Measurements from ENCODE around the gene LAIR1. TPM values are rescaled to one million over a fixed set of nuclear protein-coding genes. Genes with fewer than 3 reads are reported as not detected.
A peak's percentile ranks its signal among the peaks of the same experiment; 100 is the strongest.

The LAIR1 gene
- total RNA-seq, 1 donor from 2014 or later = 30.5 TPM

GRCh38 chr19:54319892-54320670 lies 44.6 kb downstream of the LAIR1 start:
- Mint-ChIP-seq H3K27ac (peak overlapping the region; percentile 19), H3K9me3 (no peaks in the 10 kb centered on the region), H3K36me3 (ENCODE audit: low read depth) (no peaks in the 10 kb centered on the region), H3K27me3 (no peaks in the 10 kb centered on the region), H3K4me3 (no peak overlapping the region), H3K4me1 (peaks cover 42% of the 10 kb centered on the region)
- POLR2A ChIA-PET = interaction anchor here (0.5 to 1.9 kb wide), 3 partner anchors 31 to 142 kb away, joined by 4 to 10 read pairs (median 4); no protein-coding TSS in a partner anchor
- ATAC-seq (ENCODE audit: low read depth) (no peak), DNase-seq (no peak)
- no peak for TF ChIP-seq CTCF (IDR thresholded peaks at IDR 0.05)
- CTCF ChIA-PET = interaction anchor here (1.4 to 2.7 kb wide), 2 partner anchors 36 to 71 kb away, joined by 4 to 12 read pairs; no protein-coding TSS in a partner anchor
- intact Hi-C loops (cut with micrococcal nuclease) = loop anchor here (5.0 kb wide), 1 partner anchor 38 kb away; the partner anchor contains the start of gene LILRB2

GRCh38 chr19:54319049-54319448 lies 45.7 kb downstream of the LAIR1 start:
- Mint-ChIP-seq H3K36me3 (ENCODE audit: low read depth) (no peaks in the 10 kb centered on the region), H3K9me3 (no peaks in the 10 kb centered on the region), H3K27ac (peak overlapping the region; percentile 84), H3K4me3 (peak overlapping the region; percentile 60), H3K27me3 (peaks cover 5% of the 10 kb centered on the region), H3K4me1 (peaks cover 39% of the 10 kb centered on the region)
- ATAC-seq (ENCODE audit: low read depth) (peak; percentile 84), DNase-seq (no peak)
- intact Hi-C loops (cut with micrococcal nuclease) = loop anchor here (5.0 kb wide), 1 partner anchor 37 kb away; the partner anchor contains the start of gene LILRB2
- CTCF ChIA-PET = interaction anchor here (1.0 to 1.4 kb wide), 4 partner anchors 8 to 53 kb away, joined by 4 to 11 read pairs (median 4); no protein-coding TSS in a partner anchor
- no peak for TF ChIP-seq CTCF (IDR thresholded peaks at IDR 0.05)
- POLR2A ChIA-PET = interaction anchor here (0.6 to 1.9 kb wide), 8 partner anchors 8 to 130 kb away, joined by 3 to 10 read pairs (median 4); partner anchors contain the start of genes LENG8 and LILRB2

- ATAC-seq (ENCODE audit: low read depth) (no peak), DNase-seq (no peak)
- Mint-ChIP-seq H3K27me3 (peaks cover 10% of the 10 kb centered on the region), H3K4me1 (peaks cover 41% of the 10 kb centered on the region), H3K27ac (peak overlapping the region; percentile 84), H3K4me3 (no peak overlapping the region), H3K9me3 (no peaks in the 10 kb centered on the region), H3K36me3 (ENCODE audit: low read depth) (no peaks in the 10 kb centered on the region)
- TF ChIP-seq CTCF (IDR thresholded peaks at IDR 0.05) = no peak
- CTCF ChIA-PET = no interaction called here
- intact Hi-C loops (cut with micrococcal nuclease) = loop anchor here (5.0 kb wide), 1 partner anchor 36 kb away; the partner anchor contains the start of gene LILRB2
- POLR2A ChIA-PET = interaction anchor here (0.8 to 1.9 kb wide), 3 partner anchors 29 to 37 kb away, joined by 3 to 10 read pairs (median 7); partner anchors contain the start of gene LILRB2
Measured at GRCh38 chr19:54317965-54318240, 46.8 kb downstream of the LAIR1 start.

- intact Hi-C loops (cut with micrococcal nuclease) = loop anchor here (5.0 kb wide), 1 partner anchor 35 kb away; the partner anchor contains the start of gene LILRB2
- H3K27me3 Mint-ChIP-seq = peaks cover 13% of the 10 kb centered on the region
- peaks cover 47% of the 10 kb centered on the region for H3K4me1 Mint-ChIP-seq
- ATAC-seq (ENCODE audit: low read depth) (no peak), DNase-seq (no peak)
- H3K9me3 Mint-ChIP-seq = no peaks in the 10 kb centered on the region
- TF ChIP-seq CTCF (IDR thresholded peaks at IDR 0.05) = no peak
- ChIA-PET CTCF (no interaction called here), POLR2A (interaction anchor here (0.9 to 1.3 kb wide), 2 partner anchors 28 to 35 kb away, joined by 3 to 4 read pairs; no protein-coding TSS in a partner anchor)
- H3K36me3 Mint-ChIP-seq (ENCODE audit: low read depth) = no peaks in the 10 kb centered on the region
- H3K4me3 Mint-ChIP-seq = no peak overlapping the region
- no peak overlapping the region for H3K27ac Mint-ChIP-seq
Measured at GRCh38 chr19:54317108-54317964, 47.4 kb downstream of the LAIR1 start.
